GM21723 (cell line): Measurements from ENCODE around the gene CTBP2.

Experiments
- ATAC-seq: cut with Tn5 transposase; IDR thresholded peaks from one replicate; pipeline ENCODE4 v1.9.1; 2021; ENCODE audit warnings: mild to moderate bottlenecking, moderate library complexity; ENCODE audit not compliant: unreplicated experiment

CTBP2 gene

DNA sequence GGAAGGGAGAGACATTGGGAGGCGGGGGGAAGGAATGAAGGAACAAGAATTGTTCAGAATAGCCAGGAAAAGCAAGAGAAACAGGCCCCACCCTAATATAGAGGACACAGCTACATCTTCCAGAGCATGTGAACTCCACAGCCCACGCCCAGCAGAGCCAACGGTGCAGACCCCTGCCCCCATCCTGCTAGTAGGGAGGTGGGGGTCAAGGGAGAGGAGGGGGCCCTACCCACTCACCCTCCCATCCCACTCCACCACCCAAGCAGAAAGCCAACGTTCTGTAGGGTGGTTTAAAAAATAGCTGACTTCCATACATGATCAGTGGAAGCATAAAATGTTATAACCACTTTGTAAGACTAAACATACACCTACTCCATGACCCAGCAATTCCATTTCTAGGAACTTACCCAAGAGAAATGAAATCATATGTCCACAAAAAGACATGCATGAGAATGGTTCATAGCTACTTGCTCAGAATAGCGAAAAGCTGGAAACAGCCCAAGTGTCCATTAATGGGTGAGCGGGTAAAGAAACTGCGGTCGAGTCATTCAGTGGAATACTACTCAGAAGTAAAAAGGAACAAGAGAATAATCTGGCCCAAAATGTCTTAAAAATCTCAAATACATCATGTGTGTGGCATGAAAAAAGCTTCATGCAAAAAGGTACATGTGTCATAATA, 31.8 kb downstream of the CTBP2 start:
- ATAC-seq = no peak

DNA sequence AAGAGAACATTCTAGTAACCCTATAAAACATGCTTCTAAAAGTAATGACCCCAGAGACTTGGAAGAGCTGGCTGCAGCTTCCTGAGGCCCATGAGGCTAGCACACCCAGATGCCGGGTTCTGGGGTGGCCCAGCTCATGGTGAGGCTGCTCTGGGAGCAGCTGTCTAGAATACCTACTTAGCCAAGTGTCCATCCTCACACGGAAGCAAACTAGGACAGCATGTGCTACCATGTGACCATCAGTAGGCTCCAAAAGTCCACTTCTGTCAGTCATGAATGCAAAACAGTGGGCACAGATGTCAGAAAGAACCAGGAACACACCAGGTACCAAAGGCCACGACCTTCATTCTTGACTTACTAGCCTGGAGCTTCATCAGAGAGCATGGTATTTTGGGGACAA, 32.4 kb downstream of the CTBP2 start:
- ATAC-seq = no peak

DNA sequence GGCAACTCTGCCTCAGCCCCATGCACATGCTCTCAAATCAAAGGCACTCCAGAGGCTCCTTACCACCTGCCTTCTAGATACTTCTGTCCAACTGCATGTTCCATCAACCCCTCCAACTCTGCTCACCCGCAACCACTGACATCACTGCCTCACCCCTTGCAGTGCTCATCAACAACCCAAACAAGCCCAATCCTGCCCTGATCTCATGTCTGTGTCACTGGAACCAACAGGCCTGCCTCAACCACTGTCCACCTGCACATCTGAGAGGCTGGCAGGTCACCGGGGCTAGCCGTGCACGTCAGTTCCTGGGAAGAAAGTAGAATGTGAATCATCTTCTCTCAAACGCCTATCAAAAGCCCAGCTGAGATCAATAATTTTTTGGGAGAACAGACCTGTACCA, 33.3 kb downstream of the CTBP2 start:
- no peak for ATAC-seq

DNA sequence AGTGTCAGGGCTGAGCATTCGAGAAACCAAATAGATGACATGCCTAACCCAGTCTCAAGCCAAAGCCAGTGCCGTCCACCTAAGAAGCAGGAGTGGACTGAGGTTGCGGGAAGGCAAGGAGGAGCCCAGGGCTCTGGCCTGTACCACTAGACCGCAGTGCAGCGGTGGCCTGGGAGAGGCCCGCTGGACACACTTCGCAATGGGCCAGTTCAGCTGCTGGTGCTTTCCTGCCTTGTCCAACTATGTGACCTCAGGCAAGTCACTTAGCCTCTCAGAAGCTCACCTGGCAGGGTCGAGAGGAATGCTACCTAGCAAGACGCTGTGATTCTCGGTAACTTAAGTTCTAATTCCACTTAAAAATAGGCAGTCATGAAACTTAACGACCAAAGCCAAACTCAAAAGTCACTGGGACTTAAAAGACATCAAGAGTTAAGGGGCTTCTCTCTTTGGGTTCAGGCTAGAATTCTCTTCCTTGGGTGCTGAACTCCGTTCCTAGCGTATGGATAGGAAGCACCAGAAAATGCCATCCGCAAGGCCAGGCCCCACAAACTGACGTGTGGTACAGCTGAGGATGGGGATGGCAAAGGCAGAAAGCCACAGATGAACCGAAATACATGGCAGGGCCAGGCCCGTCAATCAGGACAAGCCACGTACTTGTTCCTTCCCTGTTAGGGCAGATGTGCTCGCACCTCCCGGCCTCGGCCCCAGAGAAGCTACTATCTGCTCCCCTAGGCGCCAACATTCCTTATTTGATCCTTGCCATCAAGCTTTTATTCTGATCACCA, 34.2 kb downstream of the CTBP2 start:
- ATAC-seq = no peak

DNA sequence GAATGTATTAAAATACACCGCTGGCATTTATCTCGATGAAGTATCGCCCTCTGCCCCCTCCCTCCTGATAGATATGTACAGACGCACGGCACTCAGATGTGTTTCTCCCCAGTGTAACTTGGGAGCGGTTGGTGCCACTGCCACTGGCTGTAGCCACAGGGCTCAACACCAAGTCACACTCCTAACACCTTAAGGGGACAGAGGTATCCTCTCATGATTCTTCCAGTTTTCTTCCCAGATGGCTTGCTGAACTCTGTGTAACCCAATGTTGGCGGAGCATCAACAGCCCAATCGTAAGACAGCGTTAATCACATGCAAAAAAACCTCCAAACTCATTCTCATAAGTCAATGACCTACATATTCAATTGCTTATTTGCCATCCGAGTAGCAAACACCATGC, 35.5 kb downstream of the CTBP2 start:
- no peak for ATAC-seq

DNA sequence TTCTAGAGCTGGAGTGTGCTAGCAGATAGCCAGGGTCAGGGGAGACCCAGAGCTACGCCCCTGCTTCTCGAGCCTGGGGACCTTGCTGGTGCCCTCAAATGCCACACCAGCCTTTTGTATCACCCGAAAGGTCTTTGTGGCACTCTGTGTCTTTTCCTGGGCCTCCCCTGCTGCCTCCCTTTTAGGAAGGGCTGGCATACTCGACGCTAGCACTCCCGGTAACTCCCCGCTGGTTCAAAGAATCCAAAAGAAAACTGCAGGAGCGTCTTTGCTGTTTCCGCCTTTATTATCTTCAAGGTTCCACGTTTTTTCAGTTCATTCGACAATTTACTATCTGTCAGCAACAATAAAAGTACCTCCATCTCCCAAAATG, 36.3 kb downstream of the CTBP2 start:
- no peak for ATAC-seq

DNA sequence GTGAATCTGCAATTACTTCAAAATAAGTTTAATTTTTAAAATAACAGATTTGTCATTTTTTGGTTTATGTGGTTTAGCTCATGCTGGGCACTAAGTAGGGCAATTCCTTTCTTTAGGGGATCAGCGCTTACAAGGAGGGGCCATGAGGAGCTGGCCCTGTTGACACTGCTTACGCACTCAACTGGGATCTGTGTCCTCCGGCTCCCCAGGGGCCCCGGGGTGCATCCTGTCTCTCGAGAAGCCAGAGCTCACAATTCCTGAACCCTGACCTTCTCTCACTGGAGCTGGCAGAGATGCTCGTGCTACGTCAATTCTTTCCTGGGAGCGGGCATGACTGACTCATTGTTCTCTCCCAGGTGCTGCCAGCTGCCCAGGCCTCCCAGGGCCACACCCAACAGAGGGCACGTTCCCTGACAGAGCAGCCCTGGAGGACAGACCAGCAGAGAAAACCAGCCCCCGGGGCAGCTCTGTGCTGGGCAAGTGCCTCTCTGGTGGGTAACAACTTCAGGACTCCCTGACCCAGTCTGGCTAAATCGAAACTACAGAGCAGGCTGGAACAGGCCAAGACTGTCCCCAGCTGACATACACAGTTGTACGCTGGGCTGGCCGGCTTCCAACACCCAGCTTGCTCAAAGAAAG, 36.8 kb downstream of the CTBP2 start:
- no peak for ATAC-seq

DNA sequence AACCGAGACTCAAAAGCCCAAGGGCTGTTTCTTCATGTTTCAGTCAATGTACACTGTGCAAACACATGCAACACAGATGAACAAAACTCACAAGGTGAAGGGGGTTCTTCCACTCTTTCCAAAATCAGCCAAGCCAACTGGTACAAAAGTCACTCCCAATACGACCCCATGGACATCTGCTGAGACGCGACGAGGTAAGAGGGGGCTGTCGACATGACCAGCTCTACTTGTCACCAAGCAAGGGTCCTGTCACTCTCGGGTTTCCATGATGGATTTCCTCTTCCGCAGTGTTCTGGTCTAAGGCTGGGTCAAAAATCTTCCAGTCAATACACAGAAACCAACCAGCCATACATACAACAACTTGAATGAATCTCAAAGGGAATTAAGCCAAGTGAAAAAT, 37.8 kb downstream of the CTBP2 start:
- ATAC-seq = no peak

DNA sequence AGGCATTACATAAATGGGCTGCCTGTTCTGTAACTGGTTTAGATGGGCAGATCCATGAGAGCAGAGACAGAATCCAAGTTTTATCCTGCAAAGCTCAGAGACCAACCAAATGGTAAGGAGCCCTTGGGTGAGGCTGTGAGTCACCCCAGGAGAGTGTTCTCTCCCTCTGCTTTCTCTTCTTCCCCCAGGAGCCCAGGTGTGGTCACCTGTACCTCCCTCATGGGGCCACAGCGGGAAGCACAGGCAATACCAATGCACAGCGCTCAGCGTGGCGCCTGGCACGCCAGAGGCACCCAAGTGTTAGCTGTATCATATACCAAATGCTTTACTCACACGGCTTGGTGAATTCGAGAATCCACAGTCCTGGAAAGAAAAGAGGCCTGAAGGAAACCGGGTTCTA, 39.4 kb downstream of the CTBP2 start:
- no peak for ATAC-seq

DNA sequence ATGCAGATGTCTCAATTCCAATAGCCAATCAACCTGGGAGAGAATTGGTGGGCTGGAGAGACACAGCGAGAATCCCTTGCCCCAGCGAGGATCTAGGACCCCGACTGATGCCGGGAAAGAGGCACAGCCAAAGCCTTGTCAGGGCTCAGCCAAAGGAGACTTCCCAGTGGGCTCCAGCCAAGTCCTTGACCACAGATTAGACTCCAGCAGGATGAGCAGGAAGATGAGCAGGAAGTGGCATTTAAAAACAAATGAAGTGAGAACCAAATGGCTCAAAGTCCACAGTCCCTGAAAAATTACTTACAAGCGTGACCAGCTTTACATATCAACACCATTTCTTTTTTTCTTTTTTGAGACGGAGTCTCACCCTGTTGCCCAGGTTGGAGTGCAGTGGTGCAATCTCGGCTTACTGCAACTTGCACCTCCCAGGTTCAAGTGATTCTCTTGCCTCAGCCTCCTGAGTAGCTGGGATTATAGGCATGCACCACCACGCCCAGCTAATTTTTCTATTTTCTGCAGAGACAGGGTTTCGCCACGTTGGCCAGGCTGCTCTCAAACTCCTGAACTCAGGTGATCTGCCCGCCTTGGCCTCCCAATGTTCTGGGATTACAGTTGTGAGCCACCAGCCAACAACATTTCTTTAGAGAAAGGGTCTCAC, 40.2 kb downstream of the CTBP2 start:
- ATAC-seq = no peak

DNA sequence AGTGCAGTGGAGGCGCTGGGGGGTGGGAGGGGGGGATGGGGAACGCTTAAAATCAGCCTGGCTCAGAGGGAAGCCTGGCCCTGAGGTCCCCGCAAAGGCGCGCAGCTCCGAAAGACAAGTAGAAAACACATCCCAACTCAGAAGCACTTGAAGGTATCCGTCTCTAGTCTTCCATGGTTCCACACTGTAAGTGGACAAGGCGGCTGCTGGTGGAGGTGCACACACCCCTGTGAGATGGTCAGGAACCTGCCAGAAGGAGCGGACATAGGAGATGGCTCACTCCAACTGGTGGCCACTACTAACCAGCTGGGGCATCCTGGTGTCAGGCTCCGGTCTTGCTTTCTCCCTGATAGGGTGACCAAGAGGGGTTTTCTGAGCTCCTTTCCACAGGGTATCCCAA, 41.7 kb downstream of the CTBP2 start:
- no peak for ATAC-seq

DNA sequence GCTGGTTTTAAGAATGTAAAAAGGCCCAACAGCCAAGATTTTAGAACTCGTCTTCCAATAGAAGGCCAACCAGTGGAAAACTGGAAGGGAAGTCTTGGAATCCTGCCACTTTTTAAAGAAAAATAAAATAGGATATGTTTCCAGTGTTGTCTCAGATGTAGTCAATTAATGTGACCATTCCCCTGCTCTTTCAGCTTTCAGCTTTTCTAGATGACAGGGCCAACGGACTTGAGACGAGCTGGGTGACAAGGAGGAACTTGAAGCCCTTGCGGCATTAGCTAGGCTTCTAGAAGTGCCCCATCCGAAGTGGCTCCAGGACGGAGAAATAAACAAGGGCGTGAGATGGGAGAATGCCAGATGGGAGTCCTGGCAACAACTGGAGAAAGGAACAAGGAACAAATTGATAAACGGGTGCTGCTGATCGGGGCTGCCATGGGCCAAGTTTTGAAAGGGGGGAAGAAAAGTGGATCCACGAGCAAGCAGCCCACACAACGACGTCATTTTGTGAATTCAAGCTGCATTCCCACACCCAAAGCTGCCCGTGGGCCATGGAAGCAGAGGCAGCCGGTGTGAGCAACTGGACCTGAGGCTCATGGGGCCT, 42.3 kb downstream of the CTBP2 start:
- ATAC-seq = no peak

DNA sequence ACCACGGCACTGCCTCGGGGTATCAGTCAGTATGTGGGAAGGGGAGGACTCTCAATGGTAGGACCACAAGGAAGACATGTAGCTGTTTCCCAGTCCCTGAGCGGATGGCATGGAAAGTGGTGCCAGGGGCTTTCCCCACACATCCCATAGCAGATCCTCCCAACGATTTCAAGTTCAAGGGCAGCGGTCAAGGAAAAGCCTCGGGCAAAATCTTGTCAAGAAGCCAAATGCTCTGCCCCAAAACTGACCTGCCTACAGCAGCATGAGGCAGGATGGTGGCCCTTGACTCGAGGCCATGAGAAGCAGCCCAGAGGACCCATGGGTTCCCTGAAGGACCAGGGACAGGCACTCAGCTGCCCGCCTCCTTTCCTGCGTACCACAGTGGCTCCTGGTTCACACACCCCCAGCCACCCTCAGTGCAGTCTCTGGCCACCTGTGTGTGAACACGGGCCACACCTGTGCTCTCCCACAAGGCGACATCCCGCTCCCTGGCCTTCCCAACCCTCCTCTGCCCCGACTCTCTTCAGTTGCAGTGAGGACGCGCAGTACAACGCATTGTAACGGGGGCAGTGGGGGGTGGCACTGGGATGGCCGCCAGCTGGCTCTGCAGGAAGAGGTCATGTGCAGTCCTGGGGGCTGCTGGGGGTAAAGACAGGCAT, 43.6 kb downstream of the CTBP2 start:
- no peak for ATAC-seq

DNA sequence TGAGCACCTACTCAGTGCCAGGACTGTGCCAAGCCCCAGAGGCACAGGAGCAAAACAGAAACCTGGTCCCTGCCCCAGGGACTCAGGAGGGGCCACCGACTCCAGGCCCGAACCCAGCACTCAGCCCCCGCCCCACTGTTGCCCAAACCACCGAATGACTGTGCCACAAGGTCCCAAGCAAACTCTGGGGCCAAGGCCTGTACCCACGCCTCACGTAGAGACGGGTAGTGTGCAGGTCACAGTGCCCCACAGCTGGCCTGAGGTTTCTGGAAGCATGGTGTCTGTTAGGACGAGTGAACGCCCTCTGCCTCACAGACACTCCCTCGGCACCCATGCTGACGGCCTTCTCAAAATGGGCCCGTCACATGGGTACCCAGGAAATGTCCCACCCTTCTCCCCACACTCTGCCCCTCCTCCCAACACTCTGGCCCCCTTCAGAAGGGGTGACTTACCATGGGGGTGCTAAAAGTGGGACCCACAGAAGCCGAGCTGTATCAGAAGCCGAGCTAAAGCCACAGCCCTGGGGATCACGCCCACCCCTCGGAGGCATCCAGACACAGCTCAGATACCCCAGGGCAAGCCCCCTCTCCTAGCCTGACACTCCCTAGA, 44.2 kb downstream of the CTBP2 start:
- ATAC-seq = no peak

DNA sequence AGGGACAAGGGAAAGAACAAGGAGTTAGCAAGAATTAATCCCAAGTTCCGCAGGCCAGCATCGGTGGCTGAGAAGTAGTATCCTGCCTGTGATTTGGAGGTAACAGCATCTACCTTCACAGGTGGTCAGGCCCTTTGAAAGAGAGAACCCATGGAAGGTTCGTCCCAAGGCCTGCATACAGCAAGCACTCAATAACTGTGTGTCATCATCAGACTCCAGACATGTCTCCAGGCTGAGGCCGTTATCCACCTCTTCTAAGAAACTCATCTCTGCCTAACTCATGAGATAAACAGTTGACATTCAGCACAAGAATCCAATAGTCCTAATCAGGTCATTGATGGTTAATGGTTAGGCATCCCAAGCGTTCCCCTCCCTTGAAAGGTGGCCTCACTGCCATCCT, 45.0 kb downstream of the CTBP2 start:
- ATAC-seq = no peak

DNA sequence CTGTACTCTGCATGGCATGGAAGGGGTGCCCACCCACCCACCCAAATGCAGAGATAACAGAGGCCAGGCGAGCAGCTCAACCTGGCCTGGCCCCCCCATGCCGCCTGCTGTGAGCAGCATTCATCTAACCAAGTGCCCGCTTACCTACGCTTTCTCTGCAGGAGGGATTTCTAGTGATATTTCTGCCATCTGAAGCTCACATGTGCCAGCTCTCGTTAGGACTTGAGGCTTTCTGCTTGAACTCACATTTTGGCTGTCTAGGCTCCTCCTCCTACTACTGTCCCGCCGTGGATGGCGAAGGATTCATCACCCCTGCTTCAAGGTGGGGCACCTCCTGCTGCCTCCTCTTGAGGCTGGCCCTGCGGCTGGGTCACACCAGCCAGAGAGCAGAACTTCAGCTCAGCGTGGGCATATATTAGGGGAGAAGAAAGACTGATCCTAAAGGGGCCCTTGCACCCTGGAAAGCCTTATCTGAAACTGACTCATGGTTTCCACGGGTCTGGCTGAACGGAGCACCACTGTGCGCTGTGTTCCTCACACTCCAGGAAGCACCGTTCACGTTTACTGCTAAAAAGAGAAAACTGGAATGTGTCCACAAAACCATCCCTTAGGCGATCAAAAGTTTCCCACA, 45.5 kb downstream of the CTBP2 start:
- no peak for ATAC-seq

DNA sequence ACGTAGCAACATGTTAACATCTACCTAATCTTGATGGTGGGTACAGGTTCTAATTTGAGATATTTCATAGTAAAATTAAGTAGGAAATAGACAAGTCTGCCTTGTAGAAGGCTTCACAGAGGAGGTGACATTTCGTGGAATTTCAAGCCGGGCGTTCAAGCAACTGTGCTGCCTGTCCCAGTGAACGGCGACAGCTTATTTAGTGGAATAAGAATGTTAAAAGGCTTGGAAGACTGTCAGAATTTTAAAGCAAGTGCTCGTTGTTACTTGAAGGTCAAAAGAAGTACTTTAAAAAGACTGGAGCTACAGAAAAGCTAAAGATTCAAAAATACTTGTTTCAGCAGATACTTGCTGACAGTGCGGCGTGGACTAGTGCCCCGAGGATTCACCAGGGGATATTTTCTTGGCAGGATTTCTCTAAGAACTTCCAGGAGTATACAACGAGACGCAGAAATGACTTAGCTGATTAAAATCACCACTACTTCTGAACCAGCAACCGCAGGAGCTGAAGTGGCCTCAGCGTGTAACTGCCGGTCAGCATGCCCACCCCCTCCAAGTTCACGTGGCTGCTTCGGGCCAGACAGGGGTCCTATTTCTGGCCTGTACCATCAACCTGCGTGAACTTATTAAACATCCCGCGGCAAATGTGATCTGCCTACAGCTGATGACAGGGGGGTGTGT, 46.5 kb downstream of the CTBP2 start:
- ATAC-seq = no peak

DNA sequence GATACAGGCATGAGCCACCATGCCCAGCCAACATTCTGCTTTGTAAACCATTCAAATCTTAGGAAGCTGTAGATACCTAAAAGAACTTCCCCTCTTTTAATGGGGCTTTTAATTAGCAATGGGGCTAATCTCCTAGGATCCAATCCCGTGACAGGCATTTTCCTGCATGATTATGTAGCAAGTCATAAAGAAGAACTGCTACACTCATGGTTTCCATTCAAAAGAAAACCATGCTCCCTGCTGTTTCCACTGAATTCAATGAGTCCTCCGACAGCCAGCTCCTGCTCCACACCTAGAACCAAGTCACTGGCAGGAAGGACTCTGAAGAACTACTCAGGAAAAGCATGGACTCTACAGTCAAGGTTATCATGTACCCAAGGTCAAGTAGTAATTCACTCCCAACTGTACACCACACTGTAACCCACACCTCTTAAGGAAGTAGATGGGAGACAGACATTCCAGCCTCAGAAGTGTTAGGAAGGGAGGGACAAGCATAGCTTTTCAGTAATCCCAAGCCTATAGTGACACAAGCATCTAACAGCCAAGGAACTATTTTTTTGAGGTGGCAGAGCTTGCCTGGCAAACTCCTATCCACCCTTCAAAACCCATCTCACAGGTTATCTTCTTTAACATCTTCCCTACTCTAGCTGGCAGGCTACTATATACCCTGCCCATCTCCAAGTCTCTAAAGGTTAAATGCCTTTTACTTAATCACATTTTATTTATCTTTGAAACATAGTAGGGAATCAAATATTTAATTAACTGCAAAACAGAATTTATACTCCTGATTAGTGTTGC, 47.5 kb downstream of the CTBP2 start:
- no peak for ATAC-seq
